Stimulated activated CD4-positive, alpha-beta T cell treated with anti-CD3 and anti-CD28 coated beads, Interleukin-2, amount 100 ng/mL, for 4 hours (primary cell): ENCODE measurements around the gene SCGB3A1.

Experiments used
- DNase-seq: peaks from one replicate; pipeline ENCODE4 v3.0.0-alpha.2; 2020; ENCODE audit warnings: low read depth

Gene SCGB3A1

GRCh38 chr5:180625125-180625790 is 34.0 kb upstream of the SCGB3A1 start:
- DNase-seq = no peak

- no peak for DNase-seq
These were observed 33.3 kb upstream of the SCGB3A1 start for GRCh38 chr5:180624587-180624986.

GRCh38 chr5:180623844-180624243 is 32.5 kb upstream of the SCGB3A1 start:
- no peak for DNase-seq

GRCh38 chr5:180623411-180623834 is 32.1 kb upstream of the SCGB3A1 start:
- DNase-seq = no peak

GRCh38 chr5:180622910-180623309 is 31.6 kb upstream of the SCGB3A1 start:
- DNase-seq = no peak

- DNase-seq = no peak
These were observed 30.0 kb upstream of the SCGB3A1 start for GRCh38 chr5:180621311-180621710.

- no peak for DNase-seq
These were observed 28.7 kb upstream of the SCGB3A1 start for GRCh38 chr5:180620014-180620413.

GRCh38 chr5:180619563-180619915 is 28.2 kb upstream of the SCGB3A1 start:
- DNase-seq = no peak

- DNase-seq = peak; percentile 11
These were observed 27.7 kb upstream of the SCGB3A1 start for GRCh38 chr5:180618829-180619562.

- no peak for DNase-seq
These were observed 27.2 kb upstream of the SCGB3A1 start for GRCh38 chr5:180618487-180618828.

- DNase-seq = no peak
These were observed 22.5 kb upstream of the SCGB3A1 start for GRCh38 chr5:180613814-180614188.

GRCh38 chr5:180613188-180613813 is 22.0 kb upstream of the SCGB3A1 start:
- no peak for DNase-seq

GRCh38 chr5:180612683-180613082 is 21.4 kb upstream of the SCGB3A1 start:
- no peak for DNase-seq

- DNase-seq = no peak
These were observed 20.0 kb upstream of the SCGB3A1 start for GRCh38 chr5:180611140-180611850.

- DNase-seq = no peak
These were observed 18.7 kb upstream of the SCGB3A1 start for GRCh38 chr5:180609817-180610550.

GRCh38 chr5:180609386-180609785 is 18.1 kb upstream of the SCGB3A1 start:
- no peak for DNase-seq

- no peak for DNase-seq
These were observed 17.4 kb upstream of the SCGB3A1 start for GRCh38 chr5:180608572-180609310.

GRCh38 chr5:180607861-180608571 is 16.7 kb upstream of the SCGB3A1 start:
- no peak for DNase-seq

GRCh38 chr5:180606215-180606785 is 15.0 kb upstream of the SCGB3A1 start:
- DNase-seq = no peak

- DNase-seq = no peak
These were observed 14.4 kb upstream of the SCGB3A1 start for GRCh38 chr5:180605554-180606214.
